Testis (tissue), 2 donors: ENCODE data around the gene SELENOS.

Experiments used
- POLR2A ChIP-seq: fragments of 450-650 bp; IDR thresholded peaks from one replicate; pipeline ENCODE4 v1.6.1; 2017; ENCODE audit warnings: antibody characterized with exemption, mild to moderate bottlenecking, moderate library complexity
- TF ChIP-seq, protein P1 (sequence below), 3 experiments: fragments of 450-650 bp in 2 of 3; fragments of 200-600 bp in 1 of 3; sonication (generic) in 1 of 3; IDR thresholded peaks; one replicate each; pipeline ENCODE4 v1.5.1; 2016 to 2019; ENCODE audit warnings: antibody characterized with exemption in 3 of 3, mild to moderate bottlenecking in 2 of 3, moderate library complexity in 1 of 3

DNA sequence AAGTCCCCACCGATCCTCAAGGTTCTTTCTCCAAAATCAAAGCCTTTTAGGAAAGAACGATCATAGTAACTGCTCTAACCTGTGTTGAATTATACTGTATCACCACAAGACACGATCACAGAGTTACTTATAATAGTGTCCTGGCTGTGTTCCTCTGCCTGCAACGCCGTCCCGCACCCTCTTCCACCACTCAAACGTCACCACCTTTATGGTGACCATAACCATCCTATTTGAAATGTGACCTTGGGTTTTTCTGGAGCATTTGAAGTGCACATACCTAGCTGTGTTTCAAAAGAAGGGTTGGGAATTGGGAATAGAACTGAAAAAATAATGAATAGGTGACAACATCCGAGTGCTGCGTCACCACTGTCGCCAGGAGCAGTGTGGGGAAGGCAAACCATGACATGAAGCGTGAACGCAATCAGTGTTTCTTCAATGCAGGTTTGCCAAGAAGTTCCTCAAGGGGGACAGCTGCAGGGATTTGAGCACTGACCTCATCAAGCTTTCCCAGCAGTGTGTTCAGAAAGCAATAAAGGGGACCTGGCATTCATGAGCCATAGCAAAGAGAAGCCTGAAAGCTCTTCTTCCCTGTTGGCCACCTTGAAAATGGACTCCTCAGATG is 769 bp upstream of the SELENOS start:
- TF ChIP-seq, protein P1, sequence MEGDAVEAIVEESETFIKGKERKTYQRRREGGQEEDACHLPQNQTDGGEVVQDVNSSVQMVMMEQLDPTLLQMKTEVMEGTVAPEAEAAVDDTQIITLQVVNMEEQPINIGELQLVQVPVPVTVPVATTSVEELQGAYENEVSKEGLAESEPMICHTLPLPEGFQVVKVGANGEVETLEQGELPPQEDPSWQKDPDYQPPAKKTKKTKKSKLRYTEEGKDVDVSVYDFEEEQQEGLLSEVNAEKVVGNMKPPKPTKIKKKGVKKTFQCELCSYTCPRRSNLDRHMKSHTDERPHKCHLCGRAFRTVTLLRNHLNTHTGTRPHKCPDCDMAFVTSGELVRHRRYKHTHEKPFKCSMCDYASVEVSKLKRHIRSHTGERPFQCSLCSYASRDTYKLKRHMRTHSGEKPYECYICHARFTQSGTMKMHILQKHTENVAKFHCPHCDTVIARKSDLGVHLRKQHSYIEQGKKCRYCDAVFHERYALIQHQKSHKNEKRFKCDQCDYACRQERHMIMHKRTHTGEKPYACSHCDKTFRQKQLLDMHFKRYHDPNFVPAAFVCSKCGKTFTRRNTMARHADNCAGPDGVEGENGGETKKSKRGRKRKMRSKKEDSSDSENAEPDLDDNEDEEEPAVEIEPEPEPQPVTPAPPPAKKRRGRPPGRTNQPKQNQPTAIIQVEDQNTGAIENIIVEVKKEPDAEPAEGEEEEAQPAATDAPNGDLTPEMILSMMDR (IDR thresholded peaks at IDR 0.05): no peak
- TF ChIP-seq POLR2A: no peak
